Activated CD8-positive, alpha-beta T cell treated with anti-CD3 and anti-CD28 coated beads for 36 hours (primary cell): ENCODE data around the gene MTX1. TPM values are rescaled to one million over a fixed set of nuclear protein-coding genes. Genes with fewer than 3 reads are reported as not detected.
A peak's percentile ranks its signal among the peaks of the same experiment; 100 is the strongest.

Source experiments
- ATAC-seq: fragments of 200-7000 bp; cut with Tn5 transposase; one replicate; pipeline ENCODE4 v1.10.0; 2021; ENCODE audit warnings: mild to moderate bottlenecking, moderate library complexity
- CTCF ChIA-PET: fragments of 350-600 bp; sonication (Branson Sonifier 250); formaldehyde crosslinking; loops from one replicate; lab custom pipeline; 2021; ENCODE audit warnings: antibody characterized with exemption; lab: Charles Lee
- POLR2A ChIA-PET: fragments of 350-600 bp; sonication (Branson Sonifier 250); formaldehyde crosslinking; loops from one replicate; lab custom pipeline; 2021; ENCODE audit warnings: antibody characterized with exemption; lab: Charles Lee
- DNase-seq: peaks from one replicate; pipeline ENCODE4 v3.0.0-alpha.2; 2020
- H3K27ac Mint-ChIP-seq: one replicate; pipeline ENCODE4 v1.8.0; 2021; ENCODE audit warnings: mild to moderate bottlenecking, mixed read lengths
- H3K27me3 Mint-ChIP-seq: one replicate; pipeline ENCODE4 v1.8.0; 2021; ENCODE audit warnings: mixed read lengths
- H3K36me3 Mint-ChIP-seq: one replicate; pipeline ENCODE4 v1.8.0; 2021; ENCODE audit warnings: low read depth, mixed read lengths
- H3K4me1 Mint-ChIP-seq: one replicate; pipeline ENCODE4 v1.8.0; 2021; ENCODE audit warnings: low read depth, mixed read lengths
- H3K4me3 Mint-ChIP-seq: one replicate; pipeline ENCODE4 v1.8.0; 2021; ENCODE audit warnings: mild to moderate bottlenecking, moderate library complexity, mixed read lengths
- H3K9me3 Mint-ChIP-seq: one replicate; pipeline ENCODE4 v1.8.0; 2021; ENCODE audit warnings: mixed read lengths
- CTCF ChIP-seq: fragments of 200-600 bp; IDR thresholded peaks from one replicate; pipeline ENCODE4 v1.8.0; 2022; ENCODE audit warnings: antibody characterized with exemption, mild to moderate bottlenecking
- intact Hi-C: fragments of 100-400 bp; cut with micrococcal nuclease; formaldehyde crosslinking; loops from one replicate; pipeline ENCODE4 v1.10.0; 2022
- total RNA-seq, 2 experiments: library from RNA; stranded (reverse); gene quantifications; one replicate each; pipeline ENCODE4 v1.2.3, GENCODE V29; 2021

MTX1 gene
- total RNA-seq, 2 experiments from 2014 or later: 59.2 to 61.0 TPM

DNA sequence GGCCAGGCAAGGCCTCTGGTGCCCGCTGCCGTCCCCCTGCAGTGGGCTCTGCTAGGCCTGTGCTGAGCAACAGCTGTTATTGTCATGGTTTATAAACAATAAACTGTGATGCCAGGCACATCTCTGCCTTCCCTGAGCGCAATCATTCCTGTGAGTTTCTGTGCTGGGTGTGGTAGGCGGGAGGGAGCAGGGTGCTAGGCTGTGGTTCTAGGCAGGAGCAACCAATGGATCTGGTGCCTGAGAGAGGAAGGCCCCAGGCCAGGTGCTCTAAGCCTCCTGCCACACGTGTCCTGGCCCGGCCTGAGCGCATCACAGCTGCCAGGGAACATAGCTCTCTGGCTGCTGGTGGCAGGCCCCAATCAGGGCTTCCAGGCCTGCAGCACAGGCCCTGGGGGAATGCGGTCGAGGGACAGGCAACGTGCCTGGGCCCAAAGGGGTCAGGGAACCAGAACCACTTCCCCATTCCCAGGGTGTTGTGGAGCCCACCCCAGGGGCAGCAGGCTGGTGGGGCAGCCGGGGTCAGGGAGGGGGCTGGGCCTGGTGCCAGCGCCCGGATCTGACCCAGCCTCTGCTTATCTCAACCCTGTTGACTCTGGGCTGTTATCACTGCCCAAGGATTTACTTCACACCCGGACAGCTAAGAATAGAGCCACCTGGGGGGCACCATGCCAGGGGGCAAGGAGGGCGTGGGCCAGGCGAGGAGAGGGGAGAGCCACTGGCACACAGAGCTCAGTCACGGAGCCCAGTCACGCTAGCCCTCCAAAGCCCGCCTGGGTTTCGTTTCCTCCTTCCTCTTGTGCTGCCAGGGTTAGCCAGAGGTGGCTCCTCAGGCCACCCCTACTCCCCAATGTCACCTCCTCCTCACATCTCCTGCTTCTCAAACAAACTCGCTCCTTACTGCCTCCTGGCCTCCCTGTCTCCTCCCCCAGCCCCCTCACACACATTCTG is 23.4 kb upstream of the MTX1 start:
- ChIA-PET CTCF (interaction anchor here (0.7 to 2.6 kb wide), 3 partner anchors 10 to 12 kb away, joined by 3 to 10 read pairs (median 5); partner anchors contain the start of gene KRTCAP2), POLR2A (interaction anchor here (0.6 to 1.7 kb wide), 5 partner anchors 8 to 131 kb away, joined by 3 to 10 read pairs (median 6); partner anchors contain the start of gene KRTCAP2)
- no peaks in the 10 kb centered on the region for H3K27me3 Mint-ChIP-seq
- H3K36me3 Mint-ChIP-seq: no peaks in the 10 kb centered on the region
- DNase-seq (no peak), ATAC-seq (no peak)
- TF ChIP-seq CTCF: no peak
- H3K4me1 Mint-ChIP-seq: no peaks in the 10 kb centered on the region
- no peaks in the 10 kb centered on the region for H3K9me3 Mint-ChIP-seq
- H3K27ac Mint-ChIP-seq: peak overlapping the region; percentile 61
- H3K4me3 Mint-ChIP-seq: no peak overlapping the region
- intact Hi-C loops: no loop called here

GRCh38 chr1:155185783-155186066 is 22.8 kb upstream of the MTX1 start:
- H3K4me1 Mint-ChIP-seq: no peaks in the 10 kb centered on the region
- H3K27ac Mint-ChIP-seq: peak overlapping the region; percentile 61
- intact Hi-C loops: no loop called here

DNA sequence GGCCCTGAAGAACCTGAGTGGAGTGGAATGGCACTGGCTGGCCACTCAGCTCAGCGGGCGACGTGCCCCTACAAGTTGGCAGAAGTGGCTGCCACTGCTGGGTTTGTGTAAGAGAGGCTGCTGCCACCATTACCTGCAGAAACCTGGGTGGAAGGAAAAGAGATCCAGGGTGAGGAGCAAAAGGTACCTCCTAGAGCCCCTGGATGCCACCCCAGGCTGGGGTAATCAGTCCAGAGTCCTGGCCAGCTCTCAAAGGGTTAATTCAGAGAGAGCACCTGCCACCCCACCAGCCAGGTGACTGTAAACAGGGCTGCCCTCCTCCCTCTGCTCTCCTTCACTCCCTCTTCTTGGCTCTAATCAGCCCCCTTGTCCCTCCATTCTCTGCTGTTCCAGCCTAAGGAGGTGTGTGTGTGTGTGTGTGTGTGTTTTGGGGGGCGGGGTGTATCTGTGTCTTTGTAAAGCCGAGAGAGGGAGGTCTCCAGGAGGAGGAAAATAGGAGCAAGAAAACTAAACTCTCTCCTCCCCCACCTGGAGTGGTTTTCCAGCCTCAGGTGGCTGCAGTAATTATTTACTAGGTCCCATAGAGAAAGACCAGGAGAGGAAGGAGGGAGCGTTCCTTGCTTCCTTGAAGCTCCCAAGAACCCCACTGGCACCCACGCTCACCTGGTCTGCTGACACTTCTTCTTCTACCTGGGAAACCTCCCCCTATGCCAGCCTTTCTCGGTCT is 22.3 kb upstream of the MTX1 start:
- DNase-seq (no peak), ATAC-seq (no peak)
- Mint-ChIP-seq H3K9me3 (no peaks in the 10 kb centered on the region), H3K27me3 (no peaks in the 10 kb centered on the region), H3K4me1 (no peaks in the 10 kb centered on the region), H3K4me3 (no peak overlapping the region), H3K27ac (no peak overlapping the region), H3K36me3 (no peaks in the 10 kb centered on the region)
- ChIA-PET POLR2A (interaction anchor here (1.0 to 1.7 kb wide), 3 partner anchors 9 to 14 kb away, joined by 3 to 7 read pairs (median 4); partner anchors contain the start of gene KRTCAP2), CTCF (interaction anchor here (0.7 to 2.6 kb wide), 3 partner anchors 9 to 95 kb away, joined by 3 to 10 read pairs (median 3); no protein-coding TSS in a partner anchor)
- intact Hi-C loops: no loop called here
- TF ChIP-seq CTCF: no peak

More at GRCh38 chr1:155185783-155186066, 22.8 kb upstream of the MTX1 start:
- ATAC-seq: no peak
- no peak for DNase-seq
- CTCF ChIA-PET: interaction anchor here (0.7 to 2.6 kb wide), 3 partner anchors 9 to 94 kb away, joined by 3 to 10 read pairs (median 3); no protein-coding TSS in a partner anchor
- Mint-ChIP-seq H3K27me3 (no peaks in the 10 kb centered on the region), H3K9me3 (no peaks in the 10 kb centered on the region), H3K4me3 (no peak overlapping the region), H3K36me3 (no peaks in the 10 kb centered on the region)
- POLR2A ChIA-PET: interaction anchor here (1.0 to 1.7 kb wide), 2 partner anchors 11 to 13 kb away, joined by 3 to 7 read pairs; partner anchors contain the start of gene KRTCAP2
- no peak for TF ChIP-seq CTCF

DNA sequence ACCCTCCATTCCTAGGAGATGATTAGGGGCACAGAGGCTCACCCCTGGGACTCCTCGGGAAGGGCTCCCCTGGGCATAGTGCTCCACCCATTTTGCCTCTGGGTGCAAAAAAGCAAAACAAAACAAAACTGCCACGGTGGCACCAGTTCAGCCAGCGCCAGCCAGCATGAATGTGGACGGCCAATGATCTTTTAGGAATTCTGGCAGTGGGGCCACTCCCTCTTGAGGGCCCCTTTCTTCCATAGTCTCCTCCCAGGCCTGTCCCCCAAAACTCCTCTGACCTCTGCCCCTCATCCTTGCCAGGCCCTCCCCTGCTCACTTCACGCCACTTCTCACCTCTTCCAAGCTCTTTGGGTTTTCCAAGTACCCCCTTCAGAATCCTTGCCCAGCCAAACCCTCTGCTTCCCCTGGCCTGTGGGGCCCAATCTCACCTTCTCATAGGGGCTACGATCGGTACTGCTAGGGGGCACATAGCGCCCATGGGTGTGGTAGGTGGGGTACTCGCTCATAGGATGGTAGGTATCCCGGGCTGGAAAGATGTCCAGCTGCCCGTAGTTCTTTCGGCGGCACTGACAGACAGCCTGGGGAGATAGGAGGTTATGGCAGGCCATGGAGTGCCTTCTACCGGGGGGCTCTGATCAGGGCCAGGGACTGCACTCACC is 21.6 kb upstream of the MTX1 start:
- TF ChIP-seq CTCF: no peak
- intact Hi-C loops: no loop called here
- Mint-ChIP-seq H3K27me3 (no peaks in the 10 kb centered on the region), H3K4me1 (peaks cover 2% of the 10 kb centered on the region), H3K27ac (peak overlapping the region; percentile 53), H3K9me3 (no peaks in the 10 kb centered on the region), H3K4me3 (no peak overlapping the region), H3K36me3 (no peaks in the 10 kb centered on the region)
- CTCF ChIA-PET: interaction anchor here (1.3 to 2.6 kb wide), 2 partner anchors 12 to 96 kb away, joined by 3 to 10 read pairs; no protein-coding TSS in a partner anchor
- POLR2A ChIA-PET: interaction anchor here (1.0 to 1.2 kb wide), 2 partner anchors 10 to 13 kb away, joined by 3 to 4 read pairs; partner anchors contain the start of gene TRIM46
- no peak for ATAC-seq
- DNase-seq: no peak
